CD4-positive, alpha-beta T cell treated with Interleukin-17A for 1 hour (primary cell): ENCODE data around the gene ARL14EP.

Experiments used
- DNase-seq: peaks from one replicate; pipeline ENCODE4 v3.0.0-alpha.2; 2020

The ARL14EP gene

DNA sequence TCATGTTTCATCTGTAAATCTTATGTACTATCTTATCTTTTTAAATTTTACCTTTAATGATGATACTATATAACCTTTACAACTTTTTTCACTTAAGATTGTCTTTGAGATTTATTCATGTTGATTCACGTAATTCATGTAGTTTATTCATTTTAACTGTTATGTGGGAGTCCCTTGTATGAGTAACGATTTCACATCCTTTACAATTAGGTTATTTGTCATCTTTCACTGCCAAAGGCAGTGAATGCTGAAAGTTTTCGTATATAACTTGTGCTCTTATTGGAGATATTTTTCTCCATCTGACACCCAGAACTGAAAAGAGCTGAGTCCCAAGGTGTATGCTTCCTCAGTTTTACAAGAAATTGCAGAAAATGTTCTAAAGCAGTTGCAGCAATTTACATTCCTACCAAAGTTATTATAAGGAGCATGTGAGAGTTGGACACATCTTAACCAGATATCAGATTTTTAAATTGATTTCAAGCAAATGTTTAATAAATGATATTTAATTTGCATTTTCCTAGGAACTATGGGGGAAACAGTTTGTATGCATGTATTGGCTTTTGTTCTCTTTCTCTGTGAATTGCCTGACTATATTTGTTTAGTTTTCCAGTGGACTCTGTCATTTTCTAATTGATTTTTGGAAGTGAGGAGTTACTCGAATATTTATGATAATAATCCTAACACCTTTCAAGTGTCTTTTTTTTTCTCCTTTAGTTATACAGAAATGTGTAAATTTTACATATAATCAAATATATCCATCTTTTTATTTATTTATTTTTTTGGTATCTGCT, 6.4 kb downstream of the ARL14EP start:
- no peak for DNase-seq

DNA sequence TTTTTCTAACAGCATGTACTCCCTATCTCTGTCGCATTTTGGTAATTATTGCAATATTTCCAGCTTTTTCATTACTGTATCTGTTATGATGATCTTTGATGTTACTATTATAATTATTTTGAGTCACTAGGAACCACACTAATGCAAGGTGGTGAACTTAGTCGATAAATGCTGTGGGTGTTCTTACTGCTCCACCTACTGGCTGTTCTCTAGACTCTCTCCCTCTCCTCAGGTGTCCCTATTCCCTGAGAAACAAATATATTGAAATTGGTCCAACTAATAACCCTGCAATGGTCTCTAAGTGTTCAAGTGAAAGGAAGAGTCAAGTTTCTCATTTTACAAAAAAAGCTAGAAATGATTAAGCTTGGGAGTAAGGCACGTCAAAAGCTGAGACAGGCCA, 10.5 kb downstream of the ARL14EP start:
- DNase-seq: peak; percentile 28

DNA sequence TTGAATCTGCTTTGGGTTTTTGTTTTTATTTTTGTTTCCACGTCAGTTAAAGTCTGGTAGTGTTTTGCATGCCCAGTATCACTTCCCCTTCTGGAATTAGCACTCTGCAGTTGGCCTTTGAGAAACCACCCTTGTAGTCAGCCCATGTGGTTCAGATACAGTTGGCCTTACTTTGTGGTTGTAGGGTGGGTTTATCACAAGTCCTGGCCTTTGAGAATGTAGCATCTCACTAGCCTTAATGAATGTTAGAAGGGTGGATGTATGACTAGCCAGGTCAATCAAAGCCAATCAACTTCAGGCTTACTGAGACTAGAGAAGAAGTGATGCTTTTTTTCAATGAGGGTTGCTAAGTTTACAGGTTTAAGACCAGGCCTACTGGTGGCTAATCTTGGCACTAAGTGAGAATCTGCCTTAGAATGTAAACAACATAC, 19.8 kb downstream of the ARL14EP start:
- no peak for DNase-seq

DNA sequence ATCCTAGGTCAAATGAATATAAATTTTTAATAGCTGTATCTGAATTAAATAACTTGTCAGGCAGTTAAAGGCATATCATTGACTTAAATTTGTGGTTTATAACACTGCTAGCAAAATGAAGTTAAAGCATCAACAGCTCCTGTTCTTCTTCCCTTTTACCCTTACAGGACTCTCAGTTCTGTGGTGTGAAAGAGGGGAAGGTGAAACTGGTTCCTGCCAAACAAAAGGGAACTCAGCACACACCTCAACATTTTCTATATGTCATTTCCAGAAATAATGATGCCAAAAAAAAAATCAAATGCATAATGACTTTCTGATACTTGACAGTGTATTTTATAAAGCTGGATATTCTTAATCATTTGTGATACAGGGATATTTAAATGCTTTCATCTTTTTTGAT, 21.2 kb downstream of the ARL14EP start:
- DNase-seq: no peak

DNA sequence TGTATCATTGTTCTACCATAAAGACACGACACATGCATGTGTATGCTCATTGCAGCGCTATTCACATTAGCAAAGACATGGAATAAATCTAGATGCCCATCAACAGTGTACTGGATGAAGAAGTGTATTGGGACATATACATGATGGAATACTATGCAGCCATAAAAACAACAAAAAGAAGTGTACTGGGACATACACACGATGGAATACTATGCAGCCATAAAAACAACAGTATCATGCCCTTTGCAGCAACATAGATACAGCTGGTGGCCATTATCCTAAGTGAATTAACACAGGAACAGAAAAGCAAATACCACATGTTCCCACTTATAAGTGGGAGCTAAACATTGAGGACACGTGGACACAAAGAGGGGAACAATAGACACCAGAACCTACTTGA, 22.7 kb downstream of the ARL14EP start:
- DNase-seq: no peak

DNA sequence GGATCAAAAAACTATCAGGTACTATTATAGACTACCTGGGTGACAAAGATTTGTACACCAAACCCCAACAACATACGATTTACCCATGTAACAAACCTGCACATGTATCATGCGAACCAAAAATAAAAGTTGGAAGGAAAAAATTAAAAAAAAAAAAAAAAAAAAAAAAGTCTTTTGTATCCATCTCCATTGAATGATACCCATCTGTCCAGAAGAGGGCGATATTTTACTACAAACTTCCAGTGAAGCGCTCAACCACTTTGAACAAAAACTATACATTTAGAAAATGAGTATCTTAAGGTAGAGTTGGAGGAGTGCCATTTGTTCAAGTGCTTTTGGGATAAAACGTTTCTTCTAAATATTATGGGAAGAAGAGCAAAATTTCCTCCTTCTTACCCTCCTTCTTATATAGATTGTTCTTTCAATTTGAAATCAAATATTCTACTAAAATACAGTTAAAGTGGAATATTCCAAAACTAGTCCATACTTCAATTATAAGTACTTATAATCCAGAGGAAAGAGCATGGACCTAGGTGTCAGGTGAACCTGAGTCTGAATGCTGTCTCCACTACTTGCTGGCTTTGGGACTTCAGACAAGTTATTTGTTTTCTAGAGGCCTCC, 23.3 kb downstream of the ARL14EP start:
- DNase-seq: peak; percentile 63

DNA sequence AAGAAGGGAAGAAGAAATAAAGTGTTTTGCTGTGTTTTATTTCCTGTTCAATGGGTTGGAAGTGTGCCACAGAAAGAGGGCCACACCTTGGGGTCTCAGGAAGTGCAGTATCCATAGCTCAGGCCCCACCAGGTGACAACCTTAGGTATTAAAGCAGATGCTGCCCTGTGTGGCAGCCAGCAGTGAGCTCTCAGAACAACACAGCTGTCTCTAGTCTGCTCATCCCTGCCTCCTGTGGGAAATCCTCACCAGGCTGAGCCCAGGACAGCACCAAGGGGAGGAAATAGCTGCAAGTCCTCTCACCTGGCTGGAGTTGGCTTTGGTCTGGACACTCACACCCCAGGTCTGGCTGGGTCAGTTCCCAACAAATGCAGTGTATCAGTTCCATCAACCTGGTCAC, 25.1 kb downstream of the ARL14EP start:
- DNase-seq: no peak

DNA sequence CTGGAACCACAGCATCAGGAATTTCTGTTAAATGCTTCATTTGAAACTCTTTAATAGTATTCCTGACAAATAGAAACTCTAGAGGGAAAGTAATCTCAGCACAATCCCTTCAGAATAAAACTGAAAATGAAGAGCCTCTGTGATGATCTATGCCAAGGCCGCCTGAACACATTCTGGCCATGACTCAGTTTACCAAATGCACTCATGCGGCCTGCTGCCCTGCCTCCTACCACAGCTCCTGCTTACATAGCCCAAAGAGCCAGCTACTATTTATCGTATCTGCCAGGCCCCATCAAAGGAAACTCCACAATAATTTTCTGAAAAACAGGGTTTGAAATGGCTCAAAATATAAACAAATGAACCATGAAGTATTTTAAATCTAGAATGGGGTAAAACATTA, 27.0 kb downstream of the ARL14EP start:
- no peak for DNase-seq

DNA sequence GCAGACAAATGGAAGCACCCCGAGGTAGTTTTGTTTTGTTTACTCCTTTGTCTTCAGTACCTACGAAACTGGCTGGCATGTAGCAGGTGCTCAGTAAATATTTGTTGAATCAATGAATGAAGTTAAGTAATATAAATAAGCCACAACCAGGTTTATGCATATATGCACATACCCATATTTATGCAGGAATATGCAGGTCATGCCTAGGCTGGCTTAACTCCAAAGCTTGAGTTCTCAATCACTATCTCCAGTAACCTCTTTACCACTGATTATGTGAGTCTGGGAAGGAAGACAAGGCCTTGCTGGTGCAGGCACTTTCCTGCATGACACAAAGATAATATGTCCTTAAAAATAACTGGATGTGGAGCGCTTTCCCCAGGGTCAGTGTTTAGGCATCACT, 27.5 kb downstream of the ARL14EP start:
- DNase-seq: no peak

DNA sequence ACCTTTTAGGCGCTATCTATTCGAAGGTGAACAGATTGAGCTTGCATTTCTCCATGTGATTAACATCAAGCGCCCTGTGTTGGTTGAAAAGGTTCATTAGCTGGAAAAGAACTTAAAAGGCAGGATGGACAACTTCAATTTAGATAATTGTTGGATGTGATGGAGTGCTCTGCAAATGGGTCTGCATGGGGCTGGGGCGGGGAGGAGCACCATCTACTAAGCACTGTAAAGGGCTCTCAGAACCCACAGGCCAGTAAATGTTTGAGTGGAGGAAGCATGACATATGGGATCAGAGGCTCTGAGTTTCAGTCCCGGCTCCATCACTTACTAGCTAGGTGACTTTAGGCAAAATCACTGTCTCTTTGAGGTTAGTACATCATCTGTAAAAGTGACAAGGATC, 28.2 kb downstream of the ARL14EP start:
- no peak for DNase-seq

DNA sequence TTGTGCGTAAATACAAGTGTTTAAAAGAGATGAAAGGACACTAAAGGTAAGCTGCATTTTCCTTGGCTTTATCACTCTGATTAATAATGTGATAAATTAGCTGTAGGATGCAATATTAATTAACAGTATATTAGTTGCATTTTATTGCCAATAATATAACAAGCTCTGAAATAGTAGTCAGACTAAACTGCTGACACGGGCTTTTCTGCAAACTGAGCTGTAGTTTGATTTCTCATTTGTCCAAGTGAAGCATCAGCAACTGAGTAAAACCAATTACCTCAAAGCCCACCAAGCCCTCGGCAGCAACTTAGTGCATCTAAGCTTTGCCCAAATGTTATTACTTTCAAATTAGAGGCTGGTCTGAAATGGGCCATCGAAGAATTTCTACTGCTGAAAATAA, 33.5 kb downstream of the ARL14EP start:
- no peak for DNase-seq

DNA sequence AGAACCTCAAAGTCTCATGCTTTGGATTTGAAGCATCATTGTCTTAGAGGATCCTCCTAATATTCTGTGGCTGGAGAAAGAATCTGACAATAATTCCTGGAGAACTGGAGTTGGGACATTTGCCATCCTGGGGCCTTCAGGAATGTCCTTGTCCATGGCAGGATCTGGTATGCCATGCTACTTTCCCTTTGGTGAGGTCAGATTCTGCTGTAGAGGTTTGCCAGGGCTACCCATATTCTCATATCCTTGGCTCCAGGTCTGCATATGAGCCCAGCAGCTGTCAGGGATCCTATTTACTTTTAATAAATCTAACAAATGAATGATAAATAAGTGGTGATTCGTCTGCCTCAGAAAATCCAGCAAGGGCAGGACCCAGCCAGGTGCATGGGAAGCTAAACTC, 35.0 kb downstream of the ARL14EP start:
- no peak for DNase-seq

DNA sequence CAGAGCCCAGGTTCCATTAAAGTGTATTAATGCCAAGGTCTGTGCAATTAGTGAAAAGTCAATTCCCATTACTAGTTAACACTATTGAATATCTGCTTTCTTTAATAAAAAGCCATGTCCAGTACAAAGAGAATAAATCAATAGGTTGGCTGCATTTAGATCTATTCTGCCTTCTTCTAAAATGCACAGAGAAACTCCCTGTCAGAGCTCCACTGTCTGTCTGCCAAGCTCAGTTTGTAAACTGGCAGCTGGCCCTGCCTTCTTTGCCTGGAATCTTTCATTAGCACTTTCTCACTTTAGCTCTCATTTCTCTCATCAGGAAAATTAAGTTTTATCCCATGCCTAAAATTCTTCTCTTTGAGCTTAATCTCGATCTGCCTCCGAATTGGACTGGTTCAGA, 35.6 kb downstream of the ARL14EP start:
- DNase-seq: no peak

DNA sequence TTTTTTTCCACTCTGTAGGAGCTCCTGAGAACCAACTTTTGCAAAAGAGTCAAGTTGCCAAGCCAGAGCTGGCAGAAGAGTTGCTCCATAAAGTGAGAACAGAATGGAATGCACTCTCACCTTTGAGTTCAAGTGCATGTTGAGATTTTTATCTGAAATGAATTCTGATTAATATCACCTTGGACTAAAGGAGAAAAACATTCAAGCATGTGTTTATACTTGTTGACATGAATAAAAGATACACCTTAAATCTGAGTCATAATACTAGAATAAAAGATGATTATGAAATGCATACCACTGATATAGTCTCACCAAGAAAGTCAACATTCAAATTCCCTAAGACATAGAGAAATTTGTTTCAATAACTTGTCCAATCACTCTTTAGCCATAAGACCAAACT, 37.8 kb downstream of the ARL14EP start:
- DNase-seq: no peak

DNA sequence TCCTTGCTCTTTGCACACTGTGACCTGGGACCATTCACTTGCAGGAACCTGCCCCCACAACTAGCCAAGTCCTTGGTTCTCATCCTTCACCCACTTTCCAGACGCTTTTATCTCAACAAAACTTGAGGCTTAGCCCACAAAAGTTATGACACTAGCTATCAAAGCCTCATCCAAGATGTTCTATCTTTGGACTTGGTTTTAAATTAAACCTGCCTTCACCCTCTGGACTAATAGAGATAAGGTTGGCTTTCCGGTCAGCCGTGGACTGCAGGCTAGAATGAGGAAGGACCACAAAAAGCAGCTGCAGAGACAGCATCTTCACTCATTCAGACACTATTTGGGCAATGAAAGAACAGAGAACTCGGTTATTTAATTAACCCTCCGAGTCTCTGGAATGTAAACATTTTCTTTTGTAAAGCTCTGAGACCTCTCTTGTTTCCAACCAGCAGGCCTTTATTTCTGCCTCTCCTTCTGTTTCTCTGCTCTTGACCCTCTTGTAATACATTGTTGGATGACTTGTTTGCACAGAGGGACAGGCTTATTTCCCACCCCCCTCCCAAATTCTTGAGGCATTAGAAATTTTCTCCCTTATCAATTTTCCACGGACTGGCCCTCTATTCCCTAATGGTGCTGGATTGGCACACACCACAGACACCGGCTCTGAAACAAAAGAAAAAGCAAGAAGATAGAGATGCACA, 41.4 kb downstream of the ARL14EP start:
- no peak for DNase-seq

DNA sequence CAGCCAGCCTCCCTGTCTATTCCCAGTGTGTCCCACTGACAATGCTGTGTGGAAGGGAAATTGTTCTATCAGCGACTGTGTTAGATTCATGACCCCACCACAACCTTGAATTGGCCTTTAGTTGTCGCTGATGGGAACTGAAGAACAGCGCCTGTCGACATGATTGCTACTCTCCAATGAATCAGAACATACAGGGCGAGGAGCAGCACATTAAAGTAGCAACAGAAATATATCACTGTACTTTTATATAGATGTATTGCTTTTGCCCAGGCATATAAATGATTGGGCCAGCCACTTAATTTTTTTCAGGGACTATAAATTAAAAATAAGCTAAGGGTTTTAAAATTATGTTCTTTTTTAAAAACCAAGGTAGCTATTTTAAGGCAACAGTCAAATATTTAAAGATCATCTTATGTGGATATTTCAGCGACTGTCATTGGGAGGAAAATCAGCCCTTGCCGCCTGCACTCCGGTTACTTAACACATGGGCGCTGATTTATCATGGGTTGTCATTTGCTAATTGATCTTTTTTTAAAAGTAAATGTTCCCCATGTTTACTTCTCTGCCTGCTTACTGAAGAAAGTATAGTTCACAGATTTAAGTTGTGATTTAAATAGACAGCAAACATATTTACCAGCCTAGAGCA, 42.1 kb downstream of the ARL14EP start:
- no peak for DNase-seq

DNA sequence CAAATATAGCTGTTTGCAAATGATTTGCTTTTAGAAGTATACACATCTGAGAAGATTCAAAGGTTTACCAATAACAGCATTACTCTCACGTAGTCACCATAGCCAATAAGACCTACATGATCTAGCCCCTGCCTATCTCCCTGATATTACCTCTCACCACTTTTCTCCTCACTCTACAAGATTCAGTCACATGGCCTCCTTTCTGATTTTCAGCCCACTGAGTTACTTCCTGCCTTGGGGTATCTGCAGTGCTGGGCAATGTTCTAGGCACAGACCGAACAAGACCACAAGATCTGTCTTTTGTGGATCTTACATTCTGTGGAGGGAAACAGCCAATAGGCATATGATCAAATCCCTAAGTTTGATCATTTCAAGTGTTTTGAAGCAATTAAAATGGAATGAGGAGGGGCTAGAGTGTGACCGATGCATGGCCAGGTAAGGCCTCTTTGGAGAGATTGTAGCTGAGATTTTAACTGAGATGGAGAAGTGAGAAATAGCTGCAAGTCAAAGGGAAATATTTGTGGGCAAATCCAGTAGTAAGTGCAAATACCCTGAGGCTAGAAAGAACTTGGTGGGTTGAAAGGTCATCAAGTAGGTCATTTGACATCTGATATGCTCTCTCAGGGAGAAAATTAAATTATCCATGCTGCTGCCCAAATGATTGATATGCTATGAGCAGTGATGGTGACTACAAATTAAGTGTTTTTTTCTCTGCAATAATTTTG, 43.1 kb downstream of the ARL14EP start:
- no peak for DNase-seq

DNA sequence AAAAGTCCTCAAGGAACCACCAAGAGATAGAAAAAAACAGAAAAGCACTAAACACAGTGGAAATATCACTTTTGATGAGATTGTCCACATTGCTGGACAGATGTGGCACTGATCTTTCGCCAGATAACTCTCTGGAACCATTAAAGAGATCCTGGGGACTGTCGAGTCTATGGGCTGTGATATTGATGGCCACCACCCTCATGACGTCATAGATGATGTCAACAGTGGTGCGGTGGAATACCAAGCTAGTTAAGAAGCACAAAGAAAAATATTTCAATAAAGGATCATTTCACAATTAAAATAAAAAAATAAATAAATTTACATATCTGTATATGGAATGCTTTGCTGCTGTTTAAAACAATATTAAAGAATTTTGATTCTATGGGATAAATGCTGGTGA, 45.5 kb downstream of the ARL14EP start:
- no peak for DNase-seq

DNA sequence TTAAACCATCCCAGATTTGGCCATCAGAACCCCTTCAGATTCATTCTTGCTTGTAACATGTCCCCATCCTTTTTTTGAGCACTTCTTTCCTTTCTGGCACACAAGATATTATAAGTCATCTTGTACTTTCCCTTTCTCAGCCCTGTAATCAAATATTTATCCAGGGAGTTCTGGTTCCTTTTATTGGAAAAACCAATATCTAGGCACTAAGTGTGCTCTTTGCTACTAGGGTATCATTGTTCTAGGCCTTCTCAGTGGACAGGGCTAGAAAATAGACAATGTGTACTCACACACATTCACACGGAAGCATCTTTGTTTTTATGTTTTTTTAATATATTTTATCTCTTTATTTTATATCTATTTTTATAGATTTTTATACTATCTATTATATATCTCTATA, 47.3 kb downstream of the ARL14EP start:
- no peak for DNase-seq

DNA sequence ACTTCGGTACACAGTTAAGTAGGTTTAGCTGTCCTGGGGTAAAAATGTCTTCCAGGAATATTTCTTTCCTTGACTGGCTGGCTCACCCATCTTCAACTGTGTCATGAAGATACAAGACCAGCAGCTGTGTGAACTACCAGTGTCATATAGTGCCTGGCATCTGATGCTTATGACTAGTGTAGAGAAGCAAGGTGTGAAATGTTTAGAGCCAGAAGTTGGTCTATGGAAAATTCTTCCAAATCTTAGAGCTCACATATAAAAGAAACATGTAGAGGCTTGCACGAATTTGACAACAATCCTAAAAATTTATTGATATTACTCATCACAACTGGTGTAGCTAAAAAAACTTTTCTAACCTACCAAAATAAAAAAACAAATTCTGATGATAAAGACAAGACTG, 54.4 kb downstream of the ARL14EP start:
- no peak for DNase-seq

DNA sequence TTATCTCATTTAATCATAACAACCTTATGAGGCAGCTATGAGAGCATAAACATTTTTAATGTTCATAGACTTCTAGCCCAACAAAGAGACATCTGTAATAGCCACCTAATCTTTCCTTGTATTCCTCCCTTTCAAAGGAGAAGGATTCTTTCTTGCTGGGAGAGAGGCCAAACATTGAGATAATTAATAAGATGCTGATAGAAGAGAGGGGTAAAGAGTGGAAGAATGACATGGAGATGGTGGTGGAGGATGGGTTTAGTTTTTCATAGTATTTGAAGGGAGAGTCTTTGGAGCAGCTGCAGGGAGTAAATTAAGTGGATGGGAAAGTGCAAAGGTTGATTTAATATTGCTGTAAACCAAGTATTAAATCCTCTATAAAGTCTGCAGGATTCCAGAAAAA, 57.9 kb downstream of the ARL14EP start:
- DNase-seq: no peak

DNA sequence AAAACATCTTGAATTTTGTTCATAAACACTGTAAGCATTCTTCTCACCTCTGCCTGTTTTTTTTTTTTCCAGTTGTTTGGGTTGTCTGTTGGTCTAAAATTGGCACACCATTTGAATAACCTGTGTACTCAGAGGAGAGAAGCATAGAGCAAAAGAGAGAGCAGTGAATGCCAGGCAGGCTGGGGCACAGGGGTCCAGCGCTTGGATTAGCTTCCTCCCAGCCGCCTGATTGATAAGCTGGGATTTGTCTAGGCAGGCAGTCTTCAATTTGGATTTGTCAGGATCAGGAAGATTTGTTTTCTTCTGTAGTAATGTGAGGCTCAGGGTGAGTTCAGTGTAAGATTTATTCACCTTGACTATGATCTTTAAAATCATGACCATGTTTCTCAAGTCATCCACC, 59.0 kb downstream of the ARL14EP start:
- DNase-seq: no peak
